Jurkat, Clone E6-1 (cell line): Measurements from ENCODE around the gene PIH1D1.

ENCODE experiments used
- DNase-seq: peaks from one replicate; pipeline ENCODE4 v3.0.0-alpha.2; 2011; ENCODE audit warnings: low read depth, low spot score
- H3K4me3 ChIP-seq: 2 replicates; pipeline ENCODE4 v1.5.1; 2011; ENCODE audit warnings: mild to moderate bottlenecking, low read length, control low read depth, moderate library complexity

The PIH1D1 gene

DNA sequence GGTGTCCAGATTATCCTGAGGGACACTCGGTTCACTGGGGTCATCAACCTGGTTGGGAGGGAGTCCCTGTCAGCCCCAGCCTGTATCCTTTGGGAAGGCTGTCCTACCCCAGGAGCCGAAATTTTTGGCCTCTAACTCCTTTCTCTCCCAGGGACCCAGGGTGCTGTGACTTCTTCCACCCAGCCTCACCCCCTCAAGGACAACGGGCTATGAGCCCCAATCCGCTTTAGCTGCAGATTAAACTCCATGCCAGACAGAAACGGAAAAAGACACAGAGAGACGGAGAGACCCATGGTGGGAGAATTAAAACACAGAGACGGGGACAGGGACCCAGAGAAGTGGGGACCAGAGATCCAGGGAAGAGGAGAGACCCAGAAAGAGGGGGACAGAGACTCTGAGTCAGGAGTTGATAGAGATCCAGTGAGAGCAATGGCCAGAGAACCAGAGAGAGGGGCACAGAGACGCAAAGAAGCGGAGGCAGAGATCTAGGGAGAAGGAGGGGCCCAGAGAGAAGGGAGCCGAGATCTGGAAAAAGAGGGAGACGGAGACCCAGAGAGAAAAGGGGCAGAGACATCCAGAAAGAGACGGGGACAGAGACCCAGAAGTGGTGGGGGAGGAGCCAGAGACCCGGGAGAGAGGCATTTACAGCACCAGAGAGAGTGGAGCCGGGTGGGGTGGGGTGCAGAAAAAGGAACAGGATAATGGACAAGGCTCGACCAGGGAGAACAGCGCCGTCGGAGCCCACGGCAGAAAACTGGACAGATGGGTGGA, 11.0 kb downstream of the PIH1D1 start:
- DNase-seq, result no peak

GRCh38 chr19:49439836-49440235, 11.8 kb downstream of the PIH1D1 start:
- DNase-seq, result no peak
- no peak overlapping the region for H3K4me3 ChIP-seq

More for the DNA sequence above, 11.0 kb downstream of the PIH1D1 start:
- no peak overlapping the region for H3K4me3 ChIP-seq

- H3K4me3 ChIP-seq, result no peak overlapping the region
- no peak for DNase-seq
Observed at GRCh38 chr19:49438261-49438660, 13.4 kb downstream of the PIH1D1 start.

GRCh38 chr19:49437231-49437630, 14.4 kb downstream of the PIH1D1 start:
- DNase-seq, result no peak
- no peak overlapping the region for H3K4me3 ChIP-seq

GRCh38 chr19:49436381-49437017, 15.1 kb downstream of the PIH1D1 start:
- DNase-seq, result peak; percentile 55
- no peak overlapping the region for H3K4me3 ChIP-seq

GRCh38 chr19:49435670-49436069, 15.9 kb downstream of the PIH1D1 start:
- no peak overlapping the region for H3K4me3 ChIP-seq
- DNase-seq, result no peak

- no peak overlapping the region for H3K4me3 ChIP-seq
- DNase-seq, result no peak
Observed at GRCh38 chr19:49434907-49435583, 16.6 kb downstream of the PIH1D1 start.

GRCh38 chr19:49433240-49433901, 18.2 kb downstream of the PIH1D1 start:
- H3K4me3 ChIP-seq, result no peak overlapping the region
- no peak for DNase-seq

- H3K4me3 ChIP-seq, result no peak overlapping the region
Observed at GRCh38 chr19:49432141-49433073, 19.2 kb downstream of the PIH1D1 start.

DNA sequence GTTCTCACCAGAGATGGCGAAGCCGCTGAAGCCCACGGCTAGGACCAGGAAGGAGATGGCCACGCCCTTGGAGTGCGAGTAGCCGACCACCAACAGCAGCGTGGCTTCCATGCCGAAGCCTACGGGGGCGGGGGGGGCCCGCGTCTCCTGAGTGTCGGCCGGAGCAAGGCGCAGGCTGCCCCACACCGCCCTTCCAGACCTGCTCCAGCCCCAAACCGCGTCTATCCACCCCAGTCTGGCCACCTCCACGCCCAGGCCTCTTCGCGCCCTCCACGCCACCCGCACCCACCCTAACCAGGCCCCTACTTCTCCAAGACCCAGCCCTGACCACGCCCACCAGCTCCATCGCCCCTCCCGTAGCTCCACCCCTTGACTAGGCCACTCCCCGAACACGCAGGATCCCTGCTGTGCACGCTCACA, 20.3 kb downstream of the PIH1D1 start:
- no peak overlapping the region for H3K4me3 ChIP-seq
- DNase-seq, result no peak

More at GRCh38 chr19:49432141-49433073, 19.2 kb downstream of the PIH1D1 start:
- DNase-seq, result no peak

DNA sequence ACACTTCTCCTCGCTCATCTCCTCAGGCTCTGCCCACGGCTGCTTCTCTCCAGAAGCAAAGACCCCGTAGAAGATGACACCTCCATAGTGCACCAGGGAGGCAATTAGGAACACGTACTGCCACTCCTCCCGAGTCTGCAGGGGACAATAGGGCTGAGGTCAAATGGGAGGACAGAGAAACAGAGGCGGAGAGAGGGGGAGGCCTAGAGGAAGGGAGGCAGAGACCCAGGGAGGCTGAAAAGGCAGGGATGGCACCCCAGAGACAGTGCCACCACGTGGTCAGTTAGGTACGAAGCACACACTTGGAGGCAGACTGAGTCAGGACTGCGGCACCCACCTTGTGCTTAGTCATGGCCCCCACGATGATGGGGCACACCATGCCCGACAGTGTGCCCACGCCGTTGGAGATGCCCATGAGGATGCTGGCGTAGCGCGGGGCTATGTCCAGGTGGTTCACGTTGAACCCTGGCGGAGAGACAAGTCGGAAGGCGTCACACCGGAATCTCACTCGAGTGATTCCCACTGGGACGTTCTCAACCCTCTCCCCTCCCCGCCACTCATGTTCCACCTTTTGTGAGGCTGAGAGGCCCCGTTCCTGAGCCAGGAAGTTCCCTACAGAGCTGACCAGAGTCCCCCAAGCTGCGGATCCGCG, 20.8 kb downstream of the PIH1D1 start:
- H3K4me3 ChIP-seq, result no peak overlapping the region
- DNase-seq, result no peak

GRCh38 chr19:49430172-49430677, 21.4 kb downstream of the PIH1D1 start:
- H3K4me3 ChIP-seq, result no peak overlapping the region
- no peak for DNase-seq

DNA sequence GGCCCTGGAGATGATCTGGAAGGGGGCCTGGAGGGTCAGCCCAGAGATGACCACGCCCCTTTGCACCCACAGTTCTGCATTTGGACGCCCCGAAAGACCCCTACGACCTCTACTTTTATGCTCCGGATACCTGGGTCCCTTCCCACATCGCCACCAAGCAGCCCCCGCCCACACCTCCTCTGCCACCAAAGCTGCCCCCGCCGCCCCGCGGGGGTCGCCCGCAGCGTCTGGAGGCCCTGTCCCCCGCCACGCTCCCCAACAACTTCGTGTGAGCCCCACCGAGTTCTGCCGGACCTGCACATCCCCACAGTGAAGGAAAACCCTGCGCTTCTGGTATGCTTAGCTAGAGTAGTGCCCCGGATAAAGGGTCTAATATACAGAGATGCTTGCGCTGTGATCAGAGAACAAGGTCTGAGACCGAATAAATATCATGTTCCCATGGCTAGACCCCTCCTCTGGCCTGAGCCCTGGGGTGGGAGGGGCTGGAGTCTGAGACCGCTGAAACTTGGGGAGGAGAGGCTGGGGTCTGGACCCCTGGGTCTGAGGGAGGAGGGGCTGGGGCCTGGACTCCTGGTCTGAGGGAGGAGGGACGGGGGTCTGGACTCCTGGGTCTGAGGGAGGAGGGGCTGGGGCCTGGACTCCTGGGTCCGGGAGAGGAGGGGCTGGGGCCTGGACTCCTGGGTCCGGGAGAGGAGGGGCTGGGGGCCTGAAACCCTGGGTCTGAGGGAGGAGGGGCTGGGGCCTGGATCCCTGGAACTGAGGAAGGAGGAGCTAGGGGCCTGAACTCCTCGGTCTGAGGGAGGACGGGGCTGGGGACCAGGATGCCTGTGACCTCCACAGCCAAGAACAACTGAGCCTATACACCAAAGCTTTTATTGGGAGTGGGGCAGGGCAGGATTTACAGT, 22.8 kb downstream of the PIH1D1 start:
- DNase-seq, result no peak
- H3K4me3 ChIP-seq, result no peak overlapping the region

GRCh38 chr19:49427855-49428546, 23.6 kb downstream of the PIH1D1 start:
- DNase-seq, result no peak
- no peak overlapping the region for H3K4me3 ChIP-seq

DNA sequence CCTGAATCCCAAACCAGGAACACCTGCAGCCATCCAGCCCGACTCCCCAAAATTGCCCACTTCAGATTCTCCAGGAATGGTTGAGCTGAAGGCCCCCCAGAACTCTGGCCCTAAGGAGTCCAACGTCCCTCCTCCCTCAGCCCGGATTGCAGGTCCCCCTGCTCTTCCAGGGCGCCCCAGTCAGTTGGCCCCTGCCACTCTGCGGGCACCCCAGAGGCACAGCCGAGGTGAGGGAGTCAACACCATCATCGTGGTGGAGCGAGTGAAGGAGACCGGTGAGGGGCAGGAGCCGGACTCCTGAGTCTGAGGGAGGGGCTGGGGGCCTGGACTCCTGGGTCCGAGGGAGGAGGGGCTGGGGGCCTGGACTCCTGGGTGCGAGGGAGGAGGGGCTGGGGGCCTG, 24.3 kb downstream of the PIH1D1 start:
- no peak for DNase-seq
- no peak overlapping the region for H3K4me3 ChIP-seq

DNA sequence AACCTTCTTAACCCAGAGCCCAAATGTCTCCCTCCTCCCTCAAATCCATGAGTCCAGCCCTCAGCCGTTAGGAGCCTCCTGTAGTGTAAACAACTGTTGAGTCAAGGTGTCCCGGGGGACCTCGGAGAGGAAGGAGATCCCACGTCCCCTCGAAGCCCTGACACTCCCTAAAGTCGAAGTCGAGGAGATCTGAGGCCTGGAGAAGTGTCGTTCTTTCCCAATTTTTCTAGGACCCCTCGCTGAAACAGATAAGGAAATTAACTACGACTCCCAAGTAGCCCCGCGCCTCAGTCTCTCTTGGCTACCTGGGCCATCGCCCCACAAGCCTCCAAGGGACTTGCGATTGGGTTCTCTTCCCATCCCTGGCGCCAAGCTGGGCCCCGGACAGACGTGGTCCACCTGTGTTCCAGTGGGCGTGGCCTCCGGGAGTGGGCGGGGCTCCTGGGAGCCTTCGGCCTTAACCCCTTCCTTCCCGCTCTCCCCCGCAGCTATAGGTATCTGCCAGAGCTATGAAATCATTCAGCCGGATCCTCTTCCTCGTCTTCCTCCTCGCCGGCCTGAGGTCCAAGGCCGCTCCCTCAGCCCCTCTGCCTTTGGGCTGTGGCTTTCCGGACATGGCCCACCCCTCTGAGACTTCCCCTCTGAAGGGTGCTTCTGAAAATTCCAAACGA, 25.6 kb downstream of the PIH1D1 start:
- H3K4me3 ChIP-seq, result no peak overlapping the region
- no peak for DNase-seq
